Vagina (tissue), 2 donors: ENCODE data around the gene OLFML2A.

Experiments used
- CTCF ChIP-seq, 3 experiments: fragments of 450-650 bp in 2 of 3; fragments of 200-600 bp in 1 of 3; sonication (generic) in 1 of 3; IDR thresholded peaks; one replicate each; pipeline ENCODE4 v1.5.1; 2017 to 2019; ENCODE audit warnings: antibody characterized with exemption in 3 of 3, mild to moderate bottlenecking in 2 of 3, moderate library complexity in 2 of 3
- POLR2A ChIP-seq, 2 donors: fragments of 450-650 bp; IDR thresholded peaks; one replicate each; pipeline ENCODE4 v1.6.1; 2017; ENCODE audit warnings: antibody characterized with exemption in 2 of 2, mild to moderate bottlenecking in 2 of 2, moderate library complexity in 2 of 2
- POLR2AphosphoS5 ChIP-seq, 2 donors: sonication (generic); formaldehyde crosslinking; IDR thresholded peaks; one replicate each; pipeline ENCODE4 v1.9.0; 2017; ENCODE audit warnings: antibody characterized with exemption in 2 of 2, mild to moderate bottlenecking in 2 of 2, low read depth in 1 of 2; ENCODE audit not compliant: insufficient read depth in 1 of 2

GRCh38 chr9:124843456-124844034 is 66.6 kb downstream of the OLFML2A start:
- no peak for TF ChIP-seq CTCF (IDR thresholded peaks at IDR 0.05)
- TF ChIP-seq POLR2A (IDR thresholded peaks at IDR 0.05): no peak
- TF ChIP-seq POLR2AphosphoS5 (IDR thresholded peaks at IDR 0.05; ENCODE audit: insufficient read depth in 1 of 2, low read depth in 1 of 2): no peak
